Measurements from ENCODE around the gene AJAP1. TPM values are rescaled to one million over a fixed set of nuclear protein-coding genes. Genes with fewer than 3 reads are reported as not detected.

The AJAP1 gene
- total and polyA plus RNA-seq, 2 of the 8 experiments (the other 6 are each of a cell fraction or from before 2014, with no cell fraction given), result 1.9 to 6.2 TPM

- no peak overlapping the region for H3K27ac ChIP-seq (ENCODE audit: low read depth, low read length)
- H3K23me2 ChIP-seq (ENCODE audit: low read depth, low read length), result no peaks in the 10 kb centered on the region
- WGBS, 2 experiments (ENCODE audit: extremely low coverage in 1 of 2, insufficient coverage in 1 of 2, insufficient read length in 1 of 2, insufficient replicate concordance in 2 of 2, low coverage in 1 of 2, low lambda C conversion rate in 2 of 2, missing lambda C conversion rate in 1 of 2), result 82% methylated on average over 21 of the region's 22 CpGs; no CpG with 5 or more reads in 1 of the 2 experiments
- no peaks in the 10 kb centered on the region; a peak in 1 of 4 replicates for H3K9me3 ChIP-seq (ENCODE audit: insufficient read depth in 2 of 2, low read depth in 1 of 2, low read length in 1 of 2)
- H2BK20ac ChIP-seq (ENCODE audit: low read length), result no peak overlapping the region
- H3K79me2 ChIP-seq (ENCODE audit: control insufficient read depth in 1 of 2, insufficient read depth in 2 of 2, low read length in 2 of 2), result no peaks in the 10 kb centered on the region
- CTCF ChIA-PET (ENCODE audit: partially characterized antibody), result interaction anchor here (0.7 to 1.9 kb wide), 3 partner anchors 11 to 79 kb away, joined by 3 to 6 read pairs (median 3); no protein-coding TSS in a partner anchor
- H3K36me3 ChIP-seq (ENCODE audit: control insufficient read depth in 2 of 4, insufficient read depth in 4 of 4, low read length in 3 of 4), result no peaks in the 10 kb centered on the region
- H3K9ac ChIP-seq (replicated peaks in 1 of 4; ENCODE audit: extremely low read depth in 1 of 4, low read depth in 3 of 4, low read length in 3 of 4), result no peak overlapping the region
- H4K8ac ChIP-seq (ENCODE audit: extremely low read depth, insufficient read depth, low read length), result no peak overlapping the region; the same call in 1 of the 2 replicates
- H4K20me1 ChIP-seq (replicated peaks in 1 of 2; ENCODE audit: control insufficient read depth in 1 of 2, insufficient read depth in 2 of 2, low read length in 2 of 2), result no peaks in the 10 kb centered on the region
- H3K4me1 ChIP-seq (replicated peaks in 1 of 4; ENCODE audit: control insufficient read depth in 3 of 4, insufficient read depth in 4 of 4, low read length in 3 of 4), result peaks cover 0 to 4% (median 0%) of the 10 kb centered on the region in 4 experiments; a peak in 3 of 7 replicates
- H2BK5ac ChIP-seq (ENCODE audit: low read depth, low read length), result no peak overlapping the region
- H2BK12ac ChIP-seq (ENCODE audit: low read depth, low read length), result no peak overlapping the region
- no peak overlapping the region for H3K4me3 ChIP-seq (ENCODE audit: extremely low read depth in 1 of 4, insufficient read depth in 2 of 4, low read depth in 3 of 4, low read length in 4 of 4)
- no peaks in the 10 kb centered on the region for H3K27me3 ChIP-seq (replicated peaks in 1 of 4; ENCODE audit: control insufficient read depth in 3 of 4, extremely low read depth in 1 of 4, insufficient read depth in 3 of 4, low read length in 3 of 4)
- TF ChIP-seq, protein P1, sequence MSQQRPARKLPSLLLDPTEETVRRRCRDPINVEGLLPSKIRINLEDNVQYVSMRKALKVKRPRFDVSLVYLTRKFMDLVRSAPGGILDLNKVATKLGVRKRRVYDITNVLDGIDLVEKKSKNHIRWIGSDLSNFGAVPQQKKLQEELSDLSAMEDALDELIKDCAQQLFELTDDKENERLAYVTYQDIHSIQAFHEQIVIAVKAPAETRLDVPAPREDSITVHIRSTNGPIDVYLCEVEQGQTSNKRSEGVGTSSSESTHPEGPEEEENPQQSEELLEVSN (IDR thresholded peaks at IDR 0.05), result no peak
- no peak for TF ChIP-seq KDM5A (IDR thresholded peaks at IDR 0.05; ENCODE audit: low read length)
- no peak overlapping the region for H4K5ac ChIP-seq (ENCODE audit: insufficient read length, low read depth, low read length)
- POLR2A ChIA-PET (ENCODE audit: partially characterized antibody), result no interaction called here
- no peak overlapping the region for H3K56ac ChIP-seq (replicated peaks; ENCODE audit: insufficient read length, low read depth, low read length)
- no peak overlapping the region for H3K14ac ChIP-seq (ENCODE audit: insufficient read length)
- H2BK120ac ChIP-seq (replicated peaks; ENCODE audit: low read depth, low read length), result no peak overlapping the region
- H3K79me1 ChIP-seq (ENCODE audit: low read depth, low read length), result no peaks in the 10 kb centered on the region
- DNase-seq (ENCODE audit: low read depth in 1 of 2, low spot score in 2 of 2) (no peak), FAIRE-seq (no peak)
- H2AK5ac ChIP-seq (ENCODE audit: low read depth, low read length), result no peak overlapping the region
- no peak overlapping the region for H3K4ac ChIP-seq (replicated peaks; ENCODE audit: insufficient read length, low read depth, low read length)
- no peak overlapping the region for H3K18ac ChIP-seq (ENCODE audit: extremely low read depth, low read length)
- no peak overlapping the region for H3K23ac ChIP-seq (ENCODE audit: insufficient read length)
- no peak overlapping the region for H3K4me2 ChIP-seq (ENCODE audit: insufficient read depth in 1 of 2, low read depth in 2 of 2, low read length in 2 of 2)
- no peak overlapping the region for H2BK15ac ChIP-seq (ENCODE audit: low read length)
- no peak overlapping the region for H4K91ac ChIP-seq (replicated peaks; ENCODE audit: insufficient read length, low read length)
- H2AFZ ChIP-seq (ENCODE audit: low read length), result no peak overlapping the region
Observed at GRCh38 chr1:4734791-4735190, 80.4 kb downstream of the AJAP1 start.

Data from H1 (cell line).